Activated CD4-positive, alpha-beta T cell treated with anti-CD3 and anti-CD28 coated beads, Interleukin-2, amount 50 U/mL, for 24 hours (primary cell): Measurements from ENCODE around the gene STMP1.

Experiments
- DNase-seq, 2 donors: peaks; one replicate each; pipeline ENCODE4 v3.0.0-alpha.2; 2020; ENCODE audit warnings: low read depth in 1 of 2, low spot score in 1 of 2

The STMP1 gene

DNA sequence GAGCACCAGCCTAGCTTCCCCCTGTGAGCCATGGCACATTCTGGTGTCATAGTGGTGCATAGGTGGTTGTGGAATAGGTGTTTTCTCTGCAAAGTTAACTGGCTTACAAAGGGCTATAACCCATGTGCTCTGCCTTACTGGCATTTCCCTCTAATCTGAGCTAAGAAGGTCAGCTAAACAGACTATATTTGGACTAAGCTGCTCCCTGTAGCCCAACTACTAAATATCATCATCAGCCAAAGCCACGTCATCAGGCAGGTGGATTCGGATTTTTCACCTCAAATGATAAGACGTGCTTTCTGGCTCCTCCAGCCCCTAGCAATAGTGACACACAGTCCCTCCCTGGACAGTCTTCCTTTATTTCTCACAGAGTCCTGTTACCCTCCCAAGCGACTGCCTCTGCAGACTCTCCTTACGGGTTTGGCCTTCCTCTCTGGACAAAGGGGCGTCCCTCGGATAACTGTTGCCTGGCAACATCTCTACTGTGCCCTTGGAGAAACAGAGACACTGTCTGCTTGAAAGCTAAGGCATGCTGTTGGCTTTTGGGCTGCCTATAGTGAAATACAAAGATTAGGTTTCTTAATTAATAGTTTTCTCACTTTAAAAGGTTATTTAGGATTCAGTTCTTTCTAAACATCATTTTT, 56.6 kb downstream of the STMP1 start:
- no peak for DNase-seq

- no peak for DNase-seq
These were observed 57.4 kb downstream of the STMP1 start for GRCh38 chr7:135719688-135720087.

GRCh38 chr7:135721198-135721820, 59.0 kb downstream of the STMP1 start:
- no peak for DNase-seq

GRCh38 chr7:135723411-135723810, 61.1 kb downstream of the STMP1 start:
- no peak for DNase-seq
